Fibroblast of mammary gland (primary cell): Measurements from ENCODE around the gene TMEM9.

Source experiments
- DNase-seq: peaks from one replicate; pipeline ENCODE4 v3.0.0-alpha.2; 2010; ENCODE audit warnings: low read depth
- H3K4me3 ChIP-seq: 2 replicates; pipeline ENCODE4 v1.5.1; 2011; ENCODE audit warnings: low read depth, mild to moderate bottlenecking, low read length, moderate library complexity; ENCODE audit not compliant: control insufficient read depth
- CTCF ChIP-seq: conservative IDR thresholded peaks from 2 replicates; pipeline ENCODE4 v1.5.1; 2011; ENCODE audit warnings: low read depth, low read length, inconsistent platforms; ENCODE audit not compliant: control insufficient read depth, insufficient read depth

The TMEM9 gene

GRCh38 chr1:201139306-201139705, 15.0 kb downstream of the TMEM9 start:
- no peak for TF ChIP-seq CTCF
- DNase-seq, result no peak
- H3K4me3 ChIP-seq, result no peak overlapping the region

- DNase-seq, result no peak
- TF ChIP-seq CTCF, result no peak
- H3K4me3 ChIP-seq, result no peak overlapping the region
These were observed 15.9 kb downstream of the TMEM9 start for GRCh38 chr1:201138311-201138840.

- TF ChIP-seq CTCF, result no peak
- H3K4me3 ChIP-seq, result no peak overlapping the region
- peak; percentile 88 for DNase-seq
These were observed 16.5 kb downstream of the TMEM9 start for GRCh38 chr1:201137579-201138310.

- no peak for TF ChIP-seq CTCF
- no peak for DNase-seq
- H3K4me3 ChIP-seq, result no peak overlapping the region
These were observed 17.3 kb downstream of the TMEM9 start for GRCh38 chr1:201137024-201137392.

GRCh38 chr1:201136355-201137023, 17.8 kb downstream of the TMEM9 start:
- no peak for TF ChIP-seq CTCF
- no peak for DNase-seq
- H3K4me3 ChIP-seq, result no peak overlapping the region

- no peak for TF ChIP-seq CTCF
These were observed 19.9 kb downstream of the TMEM9 start for GRCh38 chr1:201134405-201134804.

More at GRCh38 chr1:201134405-201134804, 19.9 kb downstream of the TMEM9 start:
- DNase-seq, result no peak
- H3K4me3 ChIP-seq, result no peak overlapping the region
